Stimulated activated CD4-positive, alpha-beta T cell treated with anti-CD3 and anti-CD28 coated beads, Interleukin-1b, Interleukin-23, amount 100 ng/mL, for 1 hour (primary cell): ENCODE data around the gene CPLX3.

Experiments used
- DNase-seq, 2 donors: peaks; one replicate each; pipeline ENCODE4 v3.0.0-alpha.2; 2020; ENCODE audit warnings: low read depth in 2 of 2

Gene CPLX3

GRCh38 chr15:74827614-74828013 lies 1.2 kb downstream of the CPLX3 start:
- DNase-seq, result no peak

- DNase-seq, result no peak
These were observed 2.4 kb downstream of the CPLX3 start for GRCh38 chr15:74828835-74829234.

- no peak for DNase-seq
These were observed 3.1 kb downstream of the CPLX3 start for GRCh38 chr15:74829486-74829885.

- no peak for DNase-seq
These were observed 3.6 kb downstream of the CPLX3 start for GRCh38 chr15:74829991-74830390.

- no peak for DNase-seq
These were observed 4.4 kb downstream of the CPLX3 start for GRCh38 chr15:74830868-74831267.

GRCh38 chr15:74831813-74832495 lies 5.5 kb downstream of the CPLX3 start:
- no peak for DNase-seq

GRCh38 chr15:74832826-74833225 lies 6.4 kb downstream of the CPLX3 start:
- DNase-seq, result no peak

- DNase-seq, result no peak
These were observed 7.1 kb downstream of the CPLX3 start for GRCh38 chr15:74833376-74834107.

- DNase-seq, result peak in 1 of 2 donors; percentile 34
These were observed 8.9 kb downstream of the CPLX3 start for GRCh38 chr15:74835312-74835823.

GRCh38 chr15:74836846-74837245 lies 10.4 kb downstream of the CPLX3 start:
- DNase-seq, result no peak

- no peak for DNase-seq
These were observed 11.2 kb downstream of the CPLX3 start for GRCh38 chr15:74837482-74838136.

GRCh38 chr15:74838137-74838516 lies 11.7 kb downstream of the CPLX3 start:
- DNase-seq, result no peak

- no peak for DNase-seq
These were observed 12.5 kb downstream of the CPLX3 start for GRCh38 chr15:74838746-74839525.

GRCh38 chr15:74839526-74840395 lies 13.3 kb downstream of the CPLX3 start:
- no peak for DNase-seq

- no peak for DNase-seq
These were observed 14.7 kb downstream of the CPLX3 start for GRCh38 chr15:74840851-74841775.

GRCh38 chr15:74841891-74842373 lies 15.5 kb downstream of the CPLX3 start:
- DNase-seq, result no peak

GRCh38 chr15:74842581-74843444 lies 16.4 kb downstream of the CPLX3 start, which contains the start of gene ULK3:
Gene ULK3 (minus strand): TSS chr15:74843156. CDS start chr15:74843105, 51 bp downstream.
- peak; percentile 83 to 89 for DNase-seq

GRCh38 chr15:74843445-74843828 lies 17.0 kb downstream of the CPLX3 start:
- DNase-seq, result no peak

- DNase-seq, result no peak
These were observed 17.5 kb downstream of the CPLX3 start for GRCh38 chr15:74843891-74844299.
